Stimulated activated CD8-positive, alpha-beta memory T cell treated with anti-CD3 and anti-CD28 coated beads, Interleukin-7, amount 100 ng/mL, for 24 hours (primary cell): ENCODE data around the gene RBMS2.
"Not testable (repeated sequence)": the region's sequence is repeated elsewhere in the genome, so short reads cannot be mapped to it uniquely, and the experiment has no call there.

Experiments
- DNase-seq: peaks from one replicate; pipeline ENCODE4 v3.0.0-alpha.2; 2020; ENCODE audit warnings: low read depth

Gene RBMS2

GRCh38 chr12:56517854-56518253, 3.8 kb upstream of the RBMS2 start:
- no peak for DNase-seq

- DNase-seq, result no peak
Observed at GRCh38 chr12:56518570-56518969, 3.0 kb upstream of the RBMS2 start.

- no peak for DNase-seq
Observed at GRCh38 chr12:56520048-56520447, 1.6 kb upstream of the RBMS2 start.

GRCh38 chr12:56520506-56520905, 1.1 kb upstream of the RBMS2 start:
- no peak for DNase-seq

GRCh38 chr12:56521209-56521589, 421 bp upstream of the RBMS2 start:
- no peak for DNase-seq

- DNase-seq, result no peak
Observed at GRCh38 chr12:56522411-56523193, 982 bp downstream of the RBMS2 start.

- DNase-seq, result no peak
Observed at GRCh38 chr12:56528846-56529245, 7.2 kb downstream of the RBMS2 start.

GRCh38 chr12:56529656-56530055, 8.0 kb downstream of the RBMS2 start:
- DNase-seq, result no peak

- no peak for DNase-seq
Observed at GRCh38 chr12:56530390-56531055, 8.9 kb downstream of the RBMS2 start.

GRCh38 chr12:56537546-56537945, 15.9 kb downstream of the RBMS2 start:
- no peak for DNase-seq

GRCh38 chr12:56541631-56542030, 20.0 kb downstream of the RBMS2 start:
- DNase-seq, result no peak

GRCh38 chr12:56542164-56542563, 20.5 kb downstream of the RBMS2 start:
- DNase-seq, result no peak

- DNase-seq, result no peak
Observed at GRCh38 chr12:56545023-56545604, 23.5 kb downstream of the RBMS2 start.

- no peak for DNase-seq
Observed at GRCh38 chr12:56546680-56547079, 25.1 kb downstream of the RBMS2 start.

- no peak for DNase-seq
Observed at GRCh38 chr12:56551070-56551469, 29.4 kb downstream of the RBMS2 start.

GRCh38 chr12:56565510-56566101, 44.0 kb downstream of the RBMS2 start:
- no peak for DNase-seq

GRCh38 chr12:56568146-56568545, 46.5 kb downstream of the RBMS2 start:
- DNase-seq, result no peak

GRCh38 chr12:56571121-56571520, 49.5 kb downstream of the RBMS2 start:
- no peak for DNase-seq

- DNase-seq, result no peak
Observed at GRCh38 chr12:56572288-56572687, 50.7 kb downstream of the RBMS2 start.

- DNase-seq, result no peak
Observed at GRCh38 chr12:56574210-56574609, 52.6 kb downstream of the RBMS2 start.

GRCh38 chr12:56577248-56577647, 55.6 kb downstream of the RBMS2 start:
- not testable (repeated sequence) for DNase-seq

GRCh38 chr12:56578983-56579546, 57.4 kb downstream of the RBMS2 start:
- DNase-seq, result no peak
